Activated CD8-positive, alpha-beta T cell treated with anti-CD3 and anti-CD28 coated beads for 36 hours (primary cell): Measurements from ENCODE around the gene DLG2. TPM values are rescaled to one million over a fixed set of nuclear protein-coding genes. Genes with fewer than 3 reads are reported as not detected.

Source experiments
- ATAC-seq: fragments of 200-7000 bp; cut with Tn5 transposase; one replicate; pipeline ENCODE4 v1.10.0; 2021; ENCODE audit warnings: mild to moderate bottlenecking, moderate library complexity
- CTCF ChIA-PET: fragments of 350-600 bp; sonication (Branson Sonifier 250); formaldehyde crosslinking; loops from one replicate; lab custom pipeline; 2021; ENCODE audit warnings: antibody characterized with exemption; lab: Charles Lee
- POLR2A ChIA-PET: fragments of 350-600 bp; sonication (Branson Sonifier 250); formaldehyde crosslinking; loops from one replicate; lab custom pipeline; 2021; ENCODE audit warnings: antibody characterized with exemption; lab: Charles Lee
- DNase-seq: peaks from one replicate; pipeline ENCODE4 v3.0.0-alpha.2; 2020
- H3K27ac Mint-ChIP-seq: one replicate; pipeline ENCODE4 v1.8.0; 2021; ENCODE audit warnings: mild to moderate bottlenecking, mixed read lengths
- H3K27me3 Mint-ChIP-seq: one replicate; pipeline ENCODE4 v1.8.0; 2021; ENCODE audit warnings: mixed read lengths
- H3K36me3 Mint-ChIP-seq: one replicate; pipeline ENCODE4 v1.8.0; 2021; ENCODE audit warnings: low read depth, mixed read lengths
- H3K4me1 Mint-ChIP-seq: one replicate; pipeline ENCODE4 v1.8.0; 2021; ENCODE audit warnings: low read depth, mixed read lengths
- H3K4me3 Mint-ChIP-seq: one replicate; pipeline ENCODE4 v1.8.0; 2021; ENCODE audit warnings: mild to moderate bottlenecking, moderate library complexity, mixed read lengths
- H3K9me3 Mint-ChIP-seq: one replicate; pipeline ENCODE4 v1.8.0; 2021; ENCODE audit warnings: mixed read lengths
- intact Hi-C: fragments of 100-400 bp; cut with micrococcal nuclease; formaldehyde crosslinking; loops from one replicate; pipeline ENCODE4 v1.10.0; 2022
- total RNA-seq, 2 experiments: library from RNA; stranded (reverse); gene quantifications; one replicate each; pipeline ENCODE4 v1.2.3, GENCODE V29; 2021
- TF ChIP-seq, protein P1 (sequence below): fragments of 200-600 bp; IDR thresholded peaks from one replicate; pipeline ENCODE4 v1.8.0; 2022; ENCODE audit warnings: antibody characterized with exemption, mild to moderate bottlenecking

DLG2 gene
- total RNA-seq, 2 experiments from 2014 or later, result 2.2 to 2.6 TPM

- H3K27me3 Mint-ChIP-seq, result peaks cover 9% of the 10 kb centered on the region
- H3K4me3 Mint-ChIP-seq, result no peak overlapping the region
- ChIA-PET CTCF (no interaction called here), POLR2A (no interaction called here)
- no peak for DNase-seq
- H3K27ac Mint-ChIP-seq, result no peak overlapping the region
- TF ChIP-seq, protein P1, sequence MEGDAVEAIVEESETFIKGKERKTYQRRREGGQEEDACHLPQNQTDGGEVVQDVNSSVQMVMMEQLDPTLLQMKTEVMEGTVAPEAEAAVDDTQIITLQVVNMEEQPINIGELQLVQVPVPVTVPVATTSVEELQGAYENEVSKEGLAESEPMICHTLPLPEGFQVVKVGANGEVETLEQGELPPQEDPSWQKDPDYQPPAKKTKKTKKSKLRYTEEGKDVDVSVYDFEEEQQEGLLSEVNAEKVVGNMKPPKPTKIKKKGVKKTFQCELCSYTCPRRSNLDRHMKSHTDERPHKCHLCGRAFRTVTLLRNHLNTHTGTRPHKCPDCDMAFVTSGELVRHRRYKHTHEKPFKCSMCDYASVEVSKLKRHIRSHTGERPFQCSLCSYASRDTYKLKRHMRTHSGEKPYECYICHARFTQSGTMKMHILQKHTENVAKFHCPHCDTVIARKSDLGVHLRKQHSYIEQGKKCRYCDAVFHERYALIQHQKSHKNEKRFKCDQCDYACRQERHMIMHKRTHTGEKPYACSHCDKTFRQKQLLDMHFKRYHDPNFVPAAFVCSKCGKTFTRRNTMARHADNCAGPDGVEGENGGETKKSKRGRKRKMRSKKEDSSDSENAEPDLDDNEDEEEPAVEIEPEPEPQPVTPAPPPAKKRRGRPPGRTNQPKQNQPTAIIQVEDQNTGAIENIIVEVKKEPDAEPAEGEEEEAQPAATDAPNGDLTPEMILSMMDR, result no peak
- H3K9me3 Mint-ChIP-seq, result no peaks in the 10 kb centered on the region
- intact Hi-C loops, result no loop called here
- no peaks in the 10 kb centered on the region for H3K4me1 Mint-ChIP-seq
- H3K36me3 Mint-ChIP-seq, result no peaks in the 10 kb centered on the region
- ATAC-seq, result no peak
These were observed 2060.2 kb downstream of the DLG2 start for GRCh38 chr11:83566950-83567349.

DNA sequence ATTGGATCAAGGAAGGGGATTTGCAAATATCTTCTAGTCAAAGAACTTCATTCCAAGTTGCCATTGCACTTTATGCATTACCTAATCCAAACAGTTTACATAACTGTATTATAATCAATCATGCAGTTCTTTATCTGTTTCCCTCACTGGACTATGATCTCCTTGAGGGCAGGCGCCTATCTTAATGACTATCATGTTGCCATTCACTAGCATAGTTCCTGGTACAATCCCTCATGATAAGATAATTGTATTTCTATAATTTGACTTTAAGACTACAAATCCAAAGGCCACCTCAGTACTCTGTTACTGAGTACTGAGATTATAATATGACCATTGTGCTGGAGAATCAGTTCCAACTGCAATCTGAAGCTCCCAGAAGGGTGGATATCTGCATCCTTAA is 2062.3 kb downstream of the DLG2 start:
- ChIA-PET CTCF (no interaction called here), POLR2A (no interaction called here)
- H3K4me1 Mint-ChIP-seq, result no peaks in the 10 kb centered on the region
- TF ChIP-seq, protein P1, result no peak
- H3K36me3 Mint-ChIP-seq, result no peaks in the 10 kb centered on the region
- H3K27me3 Mint-ChIP-seq, result peaks cover 9% of the 10 kb centered on the region
- ATAC-seq, result no peak
- H3K4me3 Mint-ChIP-seq, result no peak overlapping the region
- no peak overlapping the region for H3K27ac Mint-ChIP-seq
- intact Hi-C loops, result no loop called here
- no peak for DNase-seq
- no peaks in the 10 kb centered on the region for H3K9me3 Mint-ChIP-seq

DNA sequence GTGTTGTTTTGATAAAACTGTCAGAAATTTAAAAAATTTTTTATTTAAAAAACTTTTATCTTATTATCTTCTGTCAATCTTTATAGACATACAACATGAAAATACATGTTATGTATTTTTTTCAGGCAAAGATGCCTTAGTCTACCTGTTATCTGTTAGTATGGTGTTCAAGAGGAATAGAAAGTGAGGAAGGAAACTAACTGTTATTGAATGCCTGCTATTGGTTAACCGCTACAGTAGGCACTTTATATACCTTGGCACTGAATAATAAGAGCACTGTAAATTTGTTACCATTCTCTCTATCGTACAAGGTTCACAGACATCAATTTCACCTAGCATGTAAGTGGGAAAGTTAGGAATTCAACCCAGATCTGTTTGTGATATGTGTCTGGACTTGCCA is 2068.9 kb downstream of the DLG2 start:
- no peaks in the 10 kb centered on the region for H3K36me3 Mint-ChIP-seq
- H3K4me1 Mint-ChIP-seq, result no peaks in the 10 kb centered on the region
- intact Hi-C loops, result no loop called here
- POLR2A ChIA-PET, result no interaction called here
- DNase-seq (no peak), ATAC-seq (no peak)
- CTCF ChIA-PET, result no interaction called here
- no peak overlapping the region for H3K4me3 Mint-ChIP-seq
- H3K9me3 Mint-ChIP-seq, result no peaks in the 10 kb centered on the region
- TF ChIP-seq, protein P1, result no peak
- H3K27me3 Mint-ChIP-seq, result peaks cover 2% of the 10 kb centered on the region
- no peak overlapping the region for H3K27ac Mint-ChIP-seq

DNA sequence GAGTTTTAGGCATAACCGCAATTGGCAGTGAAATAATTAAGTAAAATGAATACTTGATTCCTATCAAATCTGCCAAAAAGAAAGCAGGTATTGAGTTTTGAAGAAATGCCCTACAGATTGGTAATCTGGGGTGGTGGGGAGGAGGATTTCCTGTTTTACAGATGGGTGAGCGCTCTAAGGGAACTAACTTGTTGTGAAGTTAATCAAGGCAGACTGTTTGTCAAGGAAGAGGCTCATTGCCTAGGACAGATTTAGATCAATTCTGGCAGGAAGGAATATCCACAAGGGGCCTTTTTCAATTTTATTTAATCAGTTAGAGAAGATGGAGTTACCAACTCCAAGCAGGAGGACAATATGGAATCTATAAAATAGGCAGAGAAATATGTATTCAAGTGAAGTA is 2069.5 kb downstream of the DLG2 start:
- intact Hi-C loops, result no loop called here
- DNase-seq (no peak), ATAC-seq (no peak)
- no peaks in the 10 kb centered on the region for H3K4me1 Mint-ChIP-seq
- ChIA-PET POLR2A (no interaction called here), CTCF (no interaction called here)
- no peaks in the 10 kb centered on the region for H3K9me3 Mint-ChIP-seq
- no peak overlapping the region for H3K4me3 Mint-ChIP-seq
- TF ChIP-seq, protein P1, result no peak
- H3K27me3 Mint-ChIP-seq, result no peaks in the 10 kb centered on the region
- no peak overlapping the region for H3K27ac Mint-ChIP-seq
- H3K36me3 Mint-ChIP-seq, result no peaks in the 10 kb centered on the region

DNA sequence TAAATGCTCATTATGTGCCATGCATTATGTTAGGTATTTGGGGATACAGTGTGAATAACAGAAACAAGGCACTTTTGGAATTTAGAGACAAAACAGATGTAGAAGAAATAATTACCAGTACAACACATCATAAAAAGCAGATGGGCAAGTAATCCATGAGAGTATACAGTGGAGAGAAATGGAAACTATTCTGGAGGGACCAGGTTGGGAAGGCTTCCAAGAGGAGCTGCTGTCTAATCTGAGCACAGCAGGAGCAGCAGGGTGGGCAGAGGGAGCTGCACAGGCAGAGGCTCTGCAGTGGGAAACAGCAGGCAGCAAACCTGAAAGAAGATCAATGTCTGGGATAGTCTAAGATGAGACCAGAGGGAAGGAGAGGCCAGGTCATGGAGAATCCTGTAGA is 2072.3 kb downstream of the DLG2 start:
- no peak overlapping the region for H3K4me3 Mint-ChIP-seq
- ATAC-seq, result no peak
- no peaks in the 10 kb centered on the region for H3K4me1 Mint-ChIP-seq
- no peaks in the 10 kb centered on the region for H3K9me3 Mint-ChIP-seq
- no peaks in the 10 kb centered on the region for H3K36me3 Mint-ChIP-seq
- H3K27ac Mint-ChIP-seq, result no peak overlapping the region
- ChIA-PET CTCF (interaction anchor here (1.3 kb wide), 1 partner anchor 13 kb away, joined by 3 read pairs; no protein-coding TSS in a partner anchor), POLR2A (no interaction called here)
- intact Hi-C loops, result no loop called here
- TF ChIP-seq, protein P1, result no peak
- no peaks in the 10 kb centered on the region for H3K27me3 Mint-ChIP-seq
- no peak for DNase-seq
